Measurements from ENCODE around the gene TMEM120A.

TMEM120A gene

DNA sequence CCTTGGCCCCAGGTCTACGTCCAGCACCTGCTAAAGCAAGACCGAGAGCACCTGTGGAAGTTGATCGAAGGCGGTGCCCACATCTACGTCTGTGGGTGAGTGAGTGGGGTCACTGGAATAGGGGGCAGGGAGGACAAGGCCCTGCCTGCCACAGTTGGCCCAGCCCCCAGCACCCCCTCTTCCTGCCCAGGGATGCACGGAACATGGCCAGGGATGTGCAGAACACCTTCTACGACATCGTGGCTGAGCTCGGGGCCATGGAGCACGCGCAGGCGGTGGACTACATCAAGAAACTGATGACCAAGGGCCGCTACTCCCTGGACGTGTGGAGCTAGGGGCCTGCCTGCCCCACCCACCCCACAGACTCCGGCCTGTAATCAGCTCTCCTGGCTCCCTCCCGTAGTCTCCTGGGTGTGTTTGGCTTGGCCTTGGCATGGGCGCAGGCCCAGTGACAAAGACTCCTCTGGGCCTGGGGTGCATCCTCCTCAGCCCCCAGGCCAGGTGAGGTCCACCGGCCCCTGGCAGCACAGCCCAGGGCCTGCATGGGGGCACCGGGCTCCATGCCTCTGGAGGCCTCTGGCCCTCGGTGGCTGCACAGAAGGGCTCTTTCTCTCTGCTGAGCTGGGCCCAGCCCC, 8.1 kb downstream of the TMEM120A start:
- Histone ChIP-seq H3K9me3 (ENCODE audit: low read length) (no peaks in the 10 kb centered on the region), H3K27me3 (ENCODE audit: insufficient read depth, low read length) (no peaks in the 10 kb centered on the region), H2AFZ (ENCODE audit: low read length) (no peak overlapping the region), H3K9ac (ENCODE audit: low read length) (no peak overlapping the region), H3K79me2 (ENCODE audit: insufficient read depth, low read length) (no peaks in the 10 kb centered on the region), H3K4me1 (ENCODE audit: insufficient read depth, low read length, severe bottlenecking) (peaks cover 4% of the 10 kb centered on the region), H3K27ac (ENCODE audit: low read depth, low read length, poor library complexity, severe bottlenecking) (no peak overlapping the region), H3K4me3 (ENCODE audit: low read depth, low read length, poor library complexity, severe bottlenecking) (no peak overlapping the region), H3F3A (ENCODE audit: insufficient read depth, low read length) (no peaks in the 10 kb centered on the region), H4K20me1 (ENCODE audit: insufficient read depth, low read length) (no peaks in the 10 kb centered on the region), H3K36me3 (ENCODE audit: insufficient read depth, low read length) (peaks cover 38% of the 10 kb centered on the region), H3K4me2 (ENCODE audit: low read length) (no peak overlapping the region), H3K9me2 (ENCODE audit: low read depth, low read length) (no peaks in the 10 kb centered on the region)
- TF ChIP-seq, protein P1, sequence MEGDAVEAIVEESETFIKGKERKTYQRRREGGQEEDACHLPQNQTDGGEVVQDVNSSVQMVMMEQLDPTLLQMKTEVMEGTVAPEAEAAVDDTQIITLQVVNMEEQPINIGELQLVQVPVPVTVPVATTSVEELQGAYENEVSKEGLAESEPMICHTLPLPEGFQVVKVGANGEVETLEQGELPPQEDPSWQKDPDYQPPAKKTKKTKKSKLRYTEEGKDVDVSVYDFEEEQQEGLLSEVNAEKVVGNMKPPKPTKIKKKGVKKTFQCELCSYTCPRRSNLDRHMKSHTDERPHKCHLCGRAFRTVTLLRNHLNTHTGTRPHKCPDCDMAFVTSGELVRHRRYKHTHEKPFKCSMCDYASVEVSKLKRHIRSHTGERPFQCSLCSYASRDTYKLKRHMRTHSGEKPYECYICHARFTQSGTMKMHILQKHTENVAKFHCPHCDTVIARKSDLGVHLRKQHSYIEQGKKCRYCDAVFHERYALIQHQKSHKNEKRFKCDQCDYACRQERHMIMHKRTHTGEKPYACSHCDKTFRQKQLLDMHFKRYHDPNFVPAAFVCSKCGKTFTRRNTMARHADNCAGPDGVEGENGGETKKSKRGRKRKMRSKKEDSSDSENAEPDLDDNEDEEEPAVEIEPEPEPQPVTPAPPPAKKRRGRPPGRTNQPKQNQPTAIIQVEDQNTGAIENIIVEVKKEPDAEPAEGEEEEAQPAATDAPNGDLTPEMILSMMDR (IDR thresholded peaks at IDR 0.05; ENCODE audit: low read length), result no peak
- TF ChIP-seq EZH2 (IDR thresholded peaks at IDR 0.05; ENCODE audit: borderline replicate concordance, low read length), result no peak

DNA sequence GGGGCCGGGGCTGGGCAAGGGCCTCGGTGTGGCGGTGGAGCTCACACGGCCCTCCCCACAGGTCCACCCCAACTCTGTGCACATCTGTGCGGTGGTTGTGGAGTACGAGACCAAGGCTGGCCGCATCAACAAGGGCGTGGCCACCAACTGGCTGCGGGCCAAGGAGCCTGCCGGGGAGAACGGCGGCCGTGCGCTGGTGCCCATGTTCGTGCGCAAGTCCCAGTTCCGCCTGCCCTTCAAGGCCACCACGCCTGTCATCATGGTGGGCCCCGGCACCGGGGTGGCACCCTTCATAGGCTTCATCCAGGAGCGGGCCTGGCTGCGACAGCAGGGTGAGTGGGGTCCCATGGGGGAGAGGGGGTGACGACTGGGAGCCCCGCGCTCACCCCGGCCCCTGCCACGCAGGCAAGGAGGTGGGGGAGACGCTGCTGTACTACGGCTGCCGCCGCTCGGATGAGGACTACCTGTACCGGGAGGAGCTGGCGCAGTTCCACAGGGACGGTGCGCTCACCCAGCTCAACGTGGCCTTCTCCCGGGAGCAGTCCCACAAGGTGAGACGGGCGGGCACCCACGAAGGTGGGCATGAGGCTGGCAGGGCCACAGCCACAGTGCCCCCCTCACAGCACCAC, 8.8 kb downstream of the TMEM120A start:
- Histone ChIP-seq H3K27ac (ENCODE audit: low read depth, low read length, poor library complexity, severe bottlenecking) (no peak overlapping the region), H4K20me1 (ENCODE audit: insufficient read depth, low read length) (no peaks in the 10 kb centered on the region), H3K4me3 (ENCODE audit: low read depth, low read length, poor library complexity, severe bottlenecking) (no peak overlapping the region), H3K27me3 (ENCODE audit: insufficient read depth, low read length) (no peaks in the 10 kb centered on the region), H3K9me2 (ENCODE audit: low read depth, low read length) (no peaks in the 10 kb centered on the region), H3K4me2 (ENCODE audit: low read length) (no peak overlapping the region), H3K36me3 (ENCODE audit: insufficient read depth, low read length) (peaks cover 43% of the 10 kb centered on the region), H3K79me2 (ENCODE audit: insufficient read depth, low read length) (no peaks in the 10 kb centered on the region), H3F3A (ENCODE audit: insufficient read depth, low read length) (no peaks in the 10 kb centered on the region), H3K4me1 (ENCODE audit: insufficient read depth, low read length, severe bottlenecking) (peaks cover 4% of the 10 kb centered on the region), H3K9me3 (ENCODE audit: low read length) (no peaks in the 10 kb centered on the region), H3K9ac (ENCODE audit: low read length) (no peak overlapping the region), H2AFZ (ENCODE audit: low read length) (no peak overlapping the region)
- TF ChIP-seq, protein P1 (IDR thresholded peaks at IDR 0.05; ENCODE audit: low read length), result no peak
- TF ChIP-seq EZH2 (IDR thresholded peaks at IDR 0.05; ENCODE audit: borderline replicate concordance, low read length), result no peak

DNA sequence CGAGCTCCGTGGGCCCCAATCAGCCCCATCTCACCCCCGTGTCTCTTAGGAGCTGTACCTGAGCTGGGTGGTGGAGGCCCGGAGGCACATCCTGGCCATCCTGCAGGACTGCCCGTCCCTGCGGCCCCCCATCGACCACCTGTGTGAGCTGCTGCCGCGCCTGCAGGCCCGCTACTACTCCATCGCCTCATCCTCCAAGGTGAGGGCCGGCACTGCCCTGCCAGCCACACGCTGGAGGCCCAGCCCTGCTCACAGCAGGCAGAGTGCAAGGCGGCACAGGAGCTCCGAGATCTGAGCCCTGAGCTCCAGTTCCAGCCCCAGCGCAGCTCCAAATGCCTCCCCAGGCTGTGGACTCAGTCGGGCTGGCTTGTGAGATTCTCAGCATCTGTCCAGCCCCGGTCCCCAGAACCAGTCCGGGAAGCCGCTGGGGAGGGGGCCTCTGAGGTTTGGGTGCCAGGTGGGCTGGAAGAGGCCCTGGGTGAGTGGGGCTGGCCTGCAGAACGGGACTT, 9.3 kb downstream of the TMEM120A start:
- no peak overlapping the region for H3K27ac ChIP-seq (ENCODE audit: low read depth, low read length, poor library complexity, severe bottlenecking)
- no peaks in the 10 kb centered on the region for H3K9me3 ChIP-seq (ENCODE audit: low read length)
- no peak for TF ChIP-seq EZH2 (IDR thresholded peaks at IDR 0.05; ENCODE audit: borderline replicate concordance, low read length)
- TF ChIP-seq, protein P1 (IDR thresholded peaks at IDR 0.05; ENCODE audit: low read length), result no peak
- H3K4me3 ChIP-seq (ENCODE audit: low read depth, low read length, poor library complexity, severe bottlenecking), result no peak overlapping the region
- H4K20me1 ChIP-seq (ENCODE audit: insufficient read depth, low read length), result no peaks in the 10 kb centered on the region
- H3K36me3 ChIP-seq (ENCODE audit: insufficient read depth, low read length), result peaks cover 48% of the 10 kb centered on the region
- H3K27me3 ChIP-seq (ENCODE audit: insufficient read depth, low read length), result no peaks in the 10 kb centered on the region
- H3K9me2 ChIP-seq (ENCODE audit: low read depth, low read length), result no peaks in the 10 kb centered on the region
- no peaks in the 10 kb centered on the region for H3F3A ChIP-seq (ENCODE audit: insufficient read depth, low read length)
- H3K4me2 ChIP-seq (ENCODE audit: low read length), result no peak overlapping the region
- no peak overlapping the region for H3K9ac ChIP-seq (ENCODE audit: low read length)
- H2AFZ ChIP-seq (ENCODE audit: low read length), result no peak overlapping the region
- peaks cover 4% of the 10 kb centered on the region for H3K4me1 ChIP-seq (ENCODE audit: insufficient read depth, low read length, severe bottlenecking)
- H3K79me2 ChIP-seq (ENCODE audit: insufficient read depth, low read length), result no peaks in the 10 kb centered on the region

Measured in OCI-LY1 (cell line).